HG02588 (cell line): Measurements from ENCODE around the gene NSG1.
"Not testable (repeated sequence)": the region's sequence is repeated elsewhere in the genome, so short reads cannot be mapped to it uniquely, and the experiment has no call there.

Experiments used
- ATAC-seq: cut with Tn5 transposase; IDR thresholded peaks from one replicate; pipeline ENCODE4 v1.9.1; 2021; ENCODE audit warnings: mild to moderate bottlenecking, moderate library complexity; ENCODE audit not compliant: unreplicated experiment

NSG1 gene, protein sequence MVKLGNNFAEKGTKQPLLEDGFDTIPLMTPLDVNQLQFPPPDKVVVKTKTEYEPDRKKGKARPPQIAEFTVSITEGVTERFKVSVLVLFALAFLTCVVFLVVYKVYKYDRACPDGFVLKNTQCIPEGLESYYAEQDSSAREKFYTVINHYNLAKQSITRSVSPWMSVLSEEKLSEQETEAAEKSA

DNA sequence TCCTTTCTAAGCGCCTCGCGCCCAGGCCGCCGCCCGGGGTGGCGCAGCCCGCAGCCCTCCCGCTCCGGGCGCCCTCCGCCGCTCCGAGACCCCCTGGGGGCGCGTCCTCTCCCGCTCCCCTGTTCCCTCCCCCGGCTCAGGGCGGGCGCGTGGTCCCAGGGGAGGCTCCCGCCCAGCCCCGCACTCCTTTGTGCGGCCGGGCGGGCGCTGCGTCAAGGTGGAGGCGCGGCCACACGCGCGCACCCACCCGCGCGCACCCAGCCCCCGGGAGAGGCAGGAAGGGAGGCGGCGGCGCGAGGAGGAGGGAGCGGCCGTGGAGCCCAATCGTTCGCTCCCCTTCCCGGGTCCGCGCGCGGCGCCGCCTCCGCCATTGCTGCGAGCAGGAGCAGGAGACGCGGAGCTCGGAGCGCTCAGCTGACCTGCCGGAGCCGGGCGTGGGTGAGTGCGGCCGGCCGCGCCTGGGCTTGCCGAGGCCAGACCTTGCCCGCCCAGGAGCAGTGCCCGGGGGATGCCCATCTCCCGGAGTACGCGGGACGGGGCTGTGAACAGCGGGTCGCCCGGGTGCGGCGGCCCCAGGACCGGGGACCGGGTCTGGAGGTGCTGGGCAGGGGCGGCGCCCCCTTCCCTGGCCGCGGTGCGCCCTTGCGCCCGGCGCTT is at the start of gene NSG1:
Gene NSG1 (plus strand): TSS at position 367 of the 657 bp plus-strand sequence. CDS start 528 bp downstream, outside the sequence.
- ATAC-seq = no peak

DNA sequence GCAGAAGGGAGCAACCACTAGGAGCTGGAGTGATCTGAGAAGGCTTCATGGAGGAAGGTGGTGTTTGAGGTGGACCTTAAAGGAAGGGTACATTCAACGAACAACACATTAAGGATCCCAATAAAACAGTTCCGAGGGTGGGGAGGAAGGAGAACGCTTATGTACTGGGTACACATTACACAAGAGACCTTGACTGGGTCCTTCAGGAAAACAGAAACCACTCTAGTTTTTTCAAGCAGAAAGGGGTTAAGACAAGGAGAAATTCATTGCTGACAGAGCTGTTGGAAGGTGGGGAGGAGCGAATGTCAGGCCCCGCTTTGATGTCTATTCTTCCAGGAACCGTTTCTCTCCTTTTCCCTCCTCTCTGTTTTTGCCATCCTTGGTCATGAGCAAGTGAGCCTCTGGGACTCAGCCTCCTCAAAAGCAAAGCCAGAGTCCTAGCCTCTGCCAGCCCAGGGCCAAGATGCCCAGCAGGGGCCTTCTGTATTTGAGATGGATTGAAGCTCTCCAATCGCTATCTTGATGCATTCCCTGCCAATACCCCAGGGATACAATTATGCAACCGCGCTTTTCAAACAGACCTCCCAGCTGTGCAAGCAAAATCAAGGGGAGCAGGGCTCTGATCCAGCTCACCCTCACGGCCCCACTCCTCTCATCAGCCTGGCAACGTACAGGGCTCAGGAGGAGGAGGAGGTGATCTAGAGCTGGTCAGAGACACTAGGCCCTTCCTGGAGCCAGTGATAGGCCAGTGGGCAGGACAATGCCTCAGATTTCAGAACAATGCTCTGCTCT is 48.5 kb upstream of the NSG1 start:
- ATAC-seq = no peak

DNA sequence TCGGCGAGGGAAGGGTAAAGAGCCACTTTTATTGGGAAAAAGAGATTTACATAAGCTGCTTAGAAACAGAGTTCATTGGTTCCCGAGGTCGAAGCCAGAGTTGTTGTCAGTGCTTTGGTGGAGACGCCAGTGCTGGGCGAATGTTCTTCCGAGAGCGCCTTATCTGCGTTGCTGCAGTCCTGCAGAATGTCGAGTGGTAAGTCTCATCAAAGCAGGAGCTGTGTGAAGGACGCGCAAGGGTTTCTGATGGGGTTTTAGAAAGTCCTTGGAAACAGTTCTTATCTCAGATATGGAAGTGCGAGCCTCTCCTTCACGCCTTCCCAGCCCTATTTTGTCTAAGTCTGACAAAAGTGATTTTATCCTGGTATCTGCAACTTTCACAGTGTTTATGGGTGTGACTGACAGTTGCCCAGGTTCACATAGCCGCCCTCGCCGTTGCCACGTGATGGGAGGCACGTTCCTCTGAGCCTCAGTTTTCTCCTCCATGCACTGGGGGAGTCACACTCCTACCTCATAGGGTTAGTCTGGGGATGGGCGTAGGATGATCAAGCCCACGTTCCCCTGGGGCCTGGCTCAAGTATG is 47.3 kb upstream of the NSG1 start:
- no peak for ATAC-seq

DNA sequence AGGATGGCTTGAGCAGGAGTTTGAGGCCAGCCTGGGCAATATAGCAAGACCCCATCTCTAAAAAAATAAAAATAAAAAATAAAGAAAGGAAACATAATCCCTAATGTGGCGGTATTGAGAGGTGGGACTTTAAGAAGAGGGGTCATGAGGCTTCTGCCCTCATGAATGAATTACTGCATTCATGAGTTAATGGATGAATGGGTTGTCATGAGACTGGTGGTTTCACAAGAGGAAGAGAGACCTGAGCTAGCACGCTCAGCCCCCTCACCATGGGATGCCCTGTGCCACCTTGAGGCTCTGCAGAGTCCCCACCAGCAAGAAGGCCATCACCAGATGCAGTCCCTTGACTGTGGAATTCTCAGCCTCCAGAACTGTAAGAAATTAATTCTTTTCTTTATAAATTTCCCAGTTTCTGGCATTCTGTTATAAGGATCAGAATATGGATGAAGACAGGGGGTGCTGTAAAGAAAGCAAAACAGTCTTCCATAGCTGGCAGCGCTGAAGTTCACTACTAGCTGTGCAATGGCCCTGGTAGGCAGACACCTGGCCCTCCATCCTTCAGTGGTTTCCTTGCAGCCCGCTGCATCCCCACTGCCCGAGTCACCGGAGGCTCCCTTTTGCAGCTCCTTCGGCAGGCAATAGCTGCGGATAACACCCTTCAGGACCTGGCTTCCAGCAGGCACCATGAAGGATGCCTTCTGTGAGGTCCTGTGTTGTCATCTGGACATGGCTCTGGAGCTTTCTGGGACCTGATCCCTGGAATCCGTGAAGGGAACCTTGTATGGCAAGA is 44.8 kb upstream of the NSG1 start:
- ATAC-seq = no peak

DNA sequence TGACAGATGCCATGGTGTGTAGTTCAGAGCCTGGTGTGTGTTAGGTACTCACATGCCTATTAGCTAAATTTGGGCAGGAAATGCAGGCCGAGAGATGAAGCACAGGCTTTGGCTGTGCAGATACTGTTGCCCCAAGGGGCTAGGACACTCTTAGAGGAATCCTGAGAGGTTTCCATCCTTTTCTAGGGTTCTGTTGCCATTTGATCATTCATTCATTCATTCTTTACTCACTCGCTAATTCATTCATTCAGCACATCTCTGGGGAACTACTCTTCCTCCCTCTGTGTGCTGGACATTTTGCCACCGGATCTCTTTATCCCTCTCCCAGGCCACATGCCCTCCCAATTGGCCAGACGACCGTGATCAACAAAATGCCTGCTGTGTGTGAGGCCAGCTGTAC is 43.9 kb upstream of the NSG1 start:
- no peak for ATAC-seq

DNA sequence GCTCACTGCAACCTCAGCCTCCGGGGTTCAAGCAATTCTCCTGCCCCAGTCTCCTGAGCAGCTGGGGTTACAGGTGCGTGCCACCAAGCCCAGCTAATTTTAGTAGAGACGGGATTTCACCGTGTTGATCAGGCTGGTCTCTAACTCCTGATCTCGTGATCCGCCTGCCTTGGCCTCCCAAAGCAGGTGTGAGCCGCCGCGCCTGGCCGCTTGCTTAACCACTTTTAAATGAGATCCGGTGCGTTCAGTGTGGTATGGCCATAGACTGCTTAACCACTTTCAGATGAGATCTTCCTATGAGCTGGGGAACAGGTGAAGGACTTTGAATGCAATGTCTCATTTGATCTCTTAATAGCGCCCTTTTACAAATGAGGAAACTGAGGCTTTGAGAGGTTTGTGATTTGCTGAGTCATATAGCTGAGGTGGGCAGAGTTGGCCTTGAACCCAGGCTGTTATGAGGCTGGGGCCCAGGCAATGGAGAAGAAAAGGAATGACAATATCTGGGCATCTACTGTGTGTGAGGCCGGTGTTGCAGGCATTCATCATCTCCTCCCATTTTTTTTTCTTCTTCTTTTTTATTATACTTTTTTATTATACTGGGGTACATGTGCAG is 41.9 kb upstream of the NSG1 start:
- ATAC-seq = peak; percentile 88

DNA sequence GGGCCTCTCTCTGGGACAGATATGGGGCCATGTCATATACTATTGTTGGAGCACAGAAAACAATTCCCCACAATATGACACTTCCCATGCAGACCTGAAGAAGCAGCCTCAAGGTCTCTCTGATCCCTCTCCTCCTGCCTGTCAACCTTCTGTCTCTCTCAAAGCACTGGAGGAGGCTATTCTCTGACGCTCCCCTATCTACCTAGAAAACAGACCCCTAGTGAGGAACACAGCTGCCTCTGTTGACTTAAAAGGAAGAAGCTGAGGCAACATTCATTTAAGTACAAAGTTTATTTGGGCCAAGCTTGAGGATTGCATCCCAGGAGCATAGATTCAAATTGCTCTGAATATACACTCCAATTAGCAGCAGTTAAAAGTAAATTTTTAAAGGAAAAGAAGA is 39.3 kb upstream of the NSG1 start:
- no peak for ATAC-seq

DNA sequence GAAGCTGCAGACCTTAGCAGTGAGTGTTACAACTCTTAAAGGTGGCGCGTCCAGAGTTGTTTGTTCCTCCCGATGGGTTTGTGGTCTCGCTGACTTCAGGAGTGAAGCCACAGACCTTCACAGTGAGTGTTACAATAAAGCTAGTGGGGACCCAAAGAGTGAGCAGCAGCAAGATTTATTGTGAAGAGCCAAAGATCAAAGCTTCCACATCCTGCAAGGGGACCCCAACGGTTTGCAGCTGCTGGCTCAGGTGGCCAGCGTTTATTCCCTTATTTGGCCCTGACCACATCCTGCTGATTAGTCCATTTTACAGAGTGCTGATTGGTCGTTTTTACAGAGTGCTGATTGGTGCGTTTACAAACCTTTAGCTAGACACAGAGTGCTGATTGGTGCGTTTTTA is 38.3 kb upstream of the NSG1 start:
- ATAC-seq = not testable (repeated sequence)

DNA sequence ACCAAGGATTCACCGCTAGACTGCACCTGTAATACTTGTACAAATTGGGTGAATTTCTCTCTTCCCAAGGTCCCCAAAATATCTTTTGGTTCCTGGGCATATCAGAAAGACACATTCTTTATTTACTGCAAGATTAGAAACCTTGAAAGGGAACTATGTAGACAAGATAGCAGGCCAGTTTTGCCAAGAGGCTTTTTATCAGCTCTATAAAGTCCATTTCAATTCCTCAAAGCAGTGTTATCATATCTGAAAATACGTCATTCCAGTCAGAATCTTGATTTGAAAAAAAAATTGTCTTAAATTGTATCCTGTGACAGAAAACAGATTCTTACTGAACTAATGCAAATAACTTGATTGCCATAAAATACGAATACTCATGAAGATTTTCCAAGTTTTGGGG is 37.0 kb upstream of the NSG1 start:
- ATAC-seq = no peak

DNA sequence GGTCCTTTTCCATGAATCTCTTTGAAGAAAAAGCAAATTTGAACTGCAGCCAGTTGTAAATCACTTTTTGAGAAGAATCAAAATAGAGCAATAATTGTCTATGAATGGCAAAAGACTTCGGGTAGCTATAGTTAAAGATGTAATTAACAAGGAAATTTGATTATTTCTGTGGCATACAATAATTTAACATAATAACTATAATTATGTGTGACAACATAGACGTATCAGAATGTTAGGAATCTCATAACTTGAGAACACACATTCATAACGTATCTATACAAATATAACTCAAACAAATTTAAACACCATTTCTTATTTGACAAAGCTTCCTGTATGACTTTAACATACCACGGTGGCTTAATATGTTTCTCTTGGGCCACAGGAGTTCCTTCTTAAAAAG is 36.0 kb upstream of the NSG1 start:
- no peak for ATAC-seq

DNA sequence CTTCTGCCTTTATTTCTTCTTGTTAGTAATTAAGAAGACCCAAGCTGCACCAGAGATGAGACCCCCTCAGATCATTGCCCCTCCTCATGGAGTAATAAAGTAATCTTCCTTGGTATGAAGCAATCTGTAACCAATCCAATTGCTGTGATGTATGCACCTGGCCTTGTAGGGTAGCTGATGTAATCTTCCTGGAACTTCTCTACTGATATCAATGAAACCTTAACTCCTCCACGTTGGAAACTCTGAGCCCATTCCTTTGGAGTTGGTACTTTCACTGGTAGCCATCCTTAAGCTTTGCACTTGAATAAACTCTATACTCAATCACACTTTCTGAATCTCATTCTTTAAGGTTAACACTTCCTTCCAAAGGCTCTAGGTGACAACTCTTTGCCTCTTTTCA is 31.6 kb upstream of the NSG1 start:
- no peak for ATAC-seq

DNA sequence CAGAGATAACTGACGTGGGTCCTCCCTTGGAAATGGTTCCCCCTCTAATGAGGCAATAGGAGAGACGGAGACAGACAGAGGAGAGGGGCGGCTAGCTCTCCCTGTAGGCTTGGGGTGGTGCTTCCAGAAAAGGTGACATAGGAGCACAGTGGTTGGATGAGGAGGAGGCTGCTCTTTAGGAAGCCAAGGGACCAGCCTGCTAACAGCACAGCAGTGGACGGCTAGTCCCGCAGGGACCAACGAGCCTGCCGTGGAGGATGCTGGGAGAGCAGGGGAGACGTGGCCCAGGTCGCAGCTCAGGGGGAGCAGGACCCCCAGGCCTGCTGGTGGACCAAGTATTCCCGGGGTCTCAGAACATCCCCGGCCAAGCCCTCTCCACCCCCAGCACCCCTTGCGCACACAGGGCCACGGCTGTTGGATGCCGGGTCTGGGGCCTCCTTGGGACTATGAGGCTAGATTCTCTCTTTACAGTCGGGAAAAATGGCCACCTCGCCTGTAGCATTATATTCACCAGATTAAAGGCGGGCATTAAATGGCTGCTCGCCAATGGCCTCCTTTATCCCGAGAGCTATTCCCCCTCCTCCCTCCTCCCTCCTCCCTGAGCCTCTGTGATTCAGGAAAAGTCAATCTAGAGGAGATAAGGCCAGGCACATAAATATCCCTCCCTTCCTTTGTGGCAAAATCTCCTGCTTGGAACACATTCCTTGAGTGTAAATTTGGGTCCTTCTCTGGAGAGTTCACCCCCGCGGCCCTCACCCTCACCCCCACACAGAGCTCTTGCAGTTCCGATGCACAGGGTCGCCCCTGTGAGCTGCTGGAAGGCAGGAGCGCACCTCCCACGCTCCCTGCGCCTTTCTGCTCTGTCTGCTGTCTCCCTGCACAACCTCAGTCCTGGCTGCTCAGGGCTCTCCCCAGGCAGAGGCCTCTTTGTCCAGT is 30.5 kb upstream of the NSG1 start:
- ATAC-seq = no peak

DNA sequence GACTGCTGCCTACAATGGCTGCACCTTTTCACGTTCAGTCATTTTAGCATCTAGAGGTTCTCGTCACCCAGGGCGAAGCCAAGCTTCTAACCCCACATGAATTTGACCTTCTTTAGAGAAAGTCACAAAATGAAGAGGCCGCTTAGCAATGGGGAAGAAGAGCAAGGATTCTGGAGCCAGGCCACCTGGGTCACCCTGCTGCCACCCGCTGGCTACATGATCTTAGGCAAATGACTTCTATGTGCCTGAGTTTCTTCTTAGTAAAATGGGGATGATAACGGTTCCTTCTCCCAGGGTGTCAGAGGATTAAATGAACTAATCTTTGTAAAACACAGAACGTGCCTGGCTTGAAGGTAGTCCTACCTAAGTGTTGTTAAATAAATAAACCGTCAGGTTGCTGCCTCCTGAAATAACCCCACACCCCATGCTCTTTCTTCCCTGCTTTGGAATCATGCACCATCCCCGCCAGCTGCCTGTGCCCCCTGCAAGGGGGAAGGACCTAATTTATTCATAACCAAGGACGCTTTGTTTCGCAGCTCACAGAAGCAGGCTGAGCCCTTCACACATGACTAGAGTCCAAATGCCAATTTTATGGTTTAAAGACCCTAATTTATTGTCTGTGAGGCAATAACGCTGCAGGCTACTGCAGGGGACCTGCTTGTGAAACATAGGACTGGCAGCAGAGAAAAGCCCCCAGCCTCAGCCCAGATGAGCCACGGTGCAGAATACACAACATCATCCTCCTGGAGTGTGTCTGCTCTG is 28.6 kb upstream of the NSG1 start:
- no peak for ATAC-seq

DNA sequence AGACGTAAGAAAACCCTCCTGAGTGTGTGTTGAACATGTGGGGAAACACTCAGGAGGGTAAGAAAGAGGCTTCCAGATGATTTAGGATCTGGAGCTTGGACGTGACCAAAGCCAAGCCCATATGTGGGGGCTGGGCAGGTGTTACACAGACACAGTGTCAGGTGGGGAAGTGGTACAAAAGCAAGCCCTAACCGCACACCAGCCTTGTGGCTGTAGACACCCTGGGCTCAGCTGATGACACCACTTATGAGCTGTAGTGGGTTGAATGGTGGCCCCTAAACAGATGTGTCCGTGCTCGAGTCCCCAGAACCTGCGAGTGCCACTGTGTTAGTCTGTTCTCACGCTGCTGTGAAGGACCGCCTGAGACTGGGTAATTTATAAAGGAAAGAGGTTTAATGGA is 25.0 kb upstream of the NSG1 start:
- no peak for ATAC-seq

DNA sequence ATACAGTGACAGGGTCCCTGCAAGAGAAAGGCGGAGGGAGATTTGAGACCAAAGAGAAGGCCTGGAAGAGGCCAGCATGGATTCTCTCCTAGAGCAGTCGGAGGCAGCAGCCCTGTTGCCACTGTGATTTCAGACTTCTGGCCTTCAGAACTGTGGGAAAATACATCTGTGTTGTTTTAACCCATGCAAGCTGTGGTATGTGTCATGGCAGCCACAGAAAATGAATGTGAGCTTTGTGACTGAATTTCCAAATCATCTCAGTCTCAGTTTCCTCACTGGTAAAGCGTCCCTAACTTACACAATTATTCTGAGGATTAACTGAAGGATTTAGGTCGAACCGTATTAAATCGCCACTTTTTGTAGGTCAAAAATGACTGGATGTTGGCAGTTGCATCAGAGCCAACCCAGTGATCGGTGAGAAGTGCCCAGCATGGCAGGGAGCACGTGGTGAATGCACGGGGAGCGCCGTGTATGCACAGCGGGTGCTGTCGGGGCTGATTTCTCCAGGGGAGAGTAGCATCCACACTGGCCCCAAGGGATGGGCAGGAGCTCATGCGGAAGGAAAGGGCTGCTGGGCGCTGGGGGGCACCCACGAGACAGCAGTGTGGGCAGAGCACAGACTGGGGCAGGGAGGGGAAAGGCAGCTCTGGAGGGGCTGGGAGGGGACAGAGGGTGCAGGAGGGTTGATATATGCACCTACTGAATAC is 23.8 kb upstream of the NSG1 start:
- no peak for ATAC-seq

DNA sequence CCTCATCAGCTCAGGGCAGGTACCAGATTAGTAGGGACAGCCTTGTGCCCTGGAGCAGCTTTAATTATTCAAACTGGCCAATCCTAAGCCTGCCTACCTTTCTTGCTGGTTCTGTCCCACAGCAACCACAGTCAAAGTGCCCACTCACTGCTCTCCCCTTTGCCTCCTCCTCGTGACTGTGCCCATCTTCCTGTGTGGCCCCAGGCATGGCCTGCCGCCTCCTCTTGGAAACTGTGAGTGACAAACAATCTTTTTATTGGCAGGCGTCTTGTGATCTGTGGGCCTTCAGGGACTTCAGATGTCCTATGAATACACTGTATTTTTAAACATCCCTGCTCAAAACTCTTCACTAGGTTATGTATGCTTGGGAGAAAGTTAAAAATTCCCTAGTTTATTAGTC is 22.8 kb upstream of the NSG1 start:
- ATAC-seq = no peak

DNA sequence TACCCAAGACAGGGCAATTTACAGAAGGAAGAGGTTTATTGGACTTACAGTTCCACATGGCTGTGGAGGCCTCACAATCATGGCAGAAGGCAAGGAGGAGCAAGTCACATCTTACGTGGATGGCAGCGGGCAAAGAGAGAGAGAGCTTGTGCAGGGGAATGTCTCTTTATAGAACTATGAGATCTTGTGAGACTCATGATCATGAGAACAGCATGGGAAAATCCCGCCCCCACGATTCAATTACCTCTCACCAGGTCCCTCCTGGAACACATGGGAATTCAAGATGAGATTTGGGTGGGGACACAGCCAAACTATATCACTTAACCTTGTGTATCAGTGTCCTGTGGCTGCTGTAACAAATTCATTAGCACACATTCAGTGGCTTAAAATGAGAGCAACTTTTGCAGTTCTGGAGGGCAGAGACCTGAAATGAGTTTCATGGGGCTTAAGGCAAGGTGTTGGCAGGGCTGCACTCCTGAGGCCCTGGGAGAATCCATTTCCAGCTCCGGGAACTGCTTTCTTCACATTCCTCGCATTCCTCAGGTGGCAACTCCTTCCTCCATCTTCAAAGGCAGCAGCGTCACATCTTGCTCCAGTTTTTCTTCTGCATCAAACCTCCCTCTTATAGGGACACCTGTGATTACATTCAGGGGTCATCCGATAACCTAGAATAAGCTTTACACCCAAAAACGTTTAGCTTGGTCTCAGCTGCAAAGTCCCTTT is 22.3 kb upstream of the NSG1 start:
- ATAC-seq = no peak
